ENCODE results near the gene UTP11. TPM values are rescaled to one million over a fixed set of nuclear protein-coding genes. Genes with fewer than 3 reads are reported as not detected.

Gene UTP11
- total RNA-seq, 1 donor from 2014 or later = 49.2 TPM

- H3K4me3 ChIP-seq (ENCODE audit: low read depth, low read length) = peak overlapping the region; percentile 76
- no peak for DNase-seq (ENCODE audit: low read depth)
- TF ChIP-seq CTCF (conservative IDR thresholded peaks at IDR 0.05; ENCODE audit: low read depth, low read length) = no peak
Measured at GRCh38 chr1:38004284-38005108, 8.0 kb upstream of the UTP11 start.

- peak within 1 kb of the TSS; percentile 76 for H3K4me3 ChIP-seq (ENCODE audit: low read depth, low read length)
- TF ChIP-seq CTCF (conservative IDR thresholded peaks at IDR 0.05; ENCODE audit: low read depth, low read length) = no peak
- no peak for DNase-seq (ENCODE audit: low read depth)
Measured at GRCh38 chr1:38005195-38006007, 7.1 kb upstream of the UTP11 start, which contains the start of gene FHL3. Gene FHL3 (minus strand): TSS chr1:38005514. CDS start chr1:37999412, 6,102 bp downstream.

- no peak overlapping the region for H3K4me3 ChIP-seq (ENCODE audit: low read depth, low read length)
- DNase-seq (ENCODE audit: low read depth) = no peak
- no peak for TF ChIP-seq CTCF (conservative IDR thresholded peaks at IDR 0.05; ENCODE audit: low read depth, low read length)
Measured at GRCh38 chr1:38006008-38006828, 6.3 kb upstream of the UTP11 start.

GRCh38 chr1:38009088-38009840, 3.3 kb upstream of the UTP11 start:
- H3K4me3 ChIP-seq (ENCODE audit: low read depth, low read length) = no peak overlapping the region
- no peak for DNase-seq (ENCODE audit: low read depth)
- no peak for TF ChIP-seq CTCF (conservative IDR thresholded peaks at IDR 0.05; ENCODE audit: low read depth, low read length)

GRCh38 chr1:38009841-38010180, 2.7 kb upstream of the UTP11 start:
- TF ChIP-seq CTCF (conservative IDR thresholded peaks at IDR 0.05; ENCODE audit: low read depth, low read length) = no peak
- DNase-seq (ENCODE audit: low read depth) = no peak
- H3K4me3 ChIP-seq (ENCODE audit: low read depth, low read length) = no peak overlapping the region

- no peak for DNase-seq (ENCODE audit: low read depth)
- peak overlapping the region; percentile 78 for H3K4me3 ChIP-seq (ENCODE audit: low read depth, low read length)
- TF ChIP-seq CTCF (conservative IDR thresholded peaks at IDR 0.05; ENCODE audit: low read depth, low read length) = no peak
Measured at GRCh38 chr1:38013227-38013622, 691 bp downstream of the UTP11 start.
